HCT116 (cell line): ENCODE data around the gene HIVEP1. TPM values are rescaled to one million over a fixed set of nuclear protein-coding genes. Genes with fewer than 3 reads are reported as not detected.

ENCODE experiments used
- ATAC-seq: fragments of 200-7000 bp; cut with Tn5 transposase; 2 replicates; pipeline ENCODE4 v1.9.1; 2020; ENCODE audit warnings: mild to moderate bottlenecking, moderate library complexity
- BruUV-seq: library from RNA; stranded (reverse); fragments of 400-500 nt; replicated peaks from 2 replicates; lab custom pipeline; 2021; lab: Mats Ljungman, UMichigan
- CTCF ChIA-PET: fragments of 300-600 bp; sonication (Branson Sonifier 250); formaldehyde crosslinking; loops from one replicate; lab custom pipeline; 2021; ENCODE audit warnings: antibody characterized with exemption; lab: Charles Lee
- POLR2A ChIA-PET: fragments of 300-600, 350-600 bp; sonication (Branson Sonifier 250); formaldehyde crosslinking; loops from one replicate; lab custom pipeline; 2021; ENCODE audit warnings: antibody characterized with exemption; lab: Charles Lee
- RAD21 ChIA-PET, 2 experiments: fragments of 300-600 bp; sonication (Branson Sonifier 250); formaldehyde crosslinking; loops; one replicate each; lab custom pipeline; 2023; ENCODE audit warnings: low total read pairs in 2 of 2; ENCODE audit not compliant: uncharacterized antibody in 2 of 2, unreplicated experiment in 2 of 2, low non-redundant PET in 1 of 2; lab: Charles Lee
- DNase-seq: peaks from one replicate; pipeline ENCODE4 v3.0.0-alpha.2; 2010; ENCODE audit warnings: low read depth, low spot score
- H2AFZ ChIP-seq: fragments of 200-600 bp; shearing (Covaris generic), sonication (generic); 2 replicates; pipeline ENCODE4 v1.6.1; 2017; ENCODE audit warnings: low read depth, mixed run types, mixed read lengths, antibody characterized with exemption, low read length; ENCODE audit not compliant: poor library complexity, severe bottlenecking
- H3K27ac ChIP-seq: 2 replicates; pipeline ENCODE4 v1.5.1; 2012; ENCODE audit warnings: low read depth, low read length
- H3K27me3 ChIP-seq: fragments of 200-600 bp; sonication (generic); 2 replicates; pipeline ENCODE4 v1.6.1; 2016; ENCODE audit warnings: mixed run types, low read length, mixed read lengths; ENCODE audit not compliant: insufficient read depth
- H3K36me3 ChIP-seq, 2 experiments: fragments of 200-500 bp in 1 of 2; fragments of 200-600 bp in 1 of 2; sonication (Bioruptor generic) in 1 of 2; sonication (generic) in 1 of 2; 2 replicates each; pipeline versions ENCODE4 v1.5.1 to v1.6.1; 2014 to 2016; ENCODE audit warnings: low read length in 2 of 2, inconsistent platforms in 1 of 2, mixed read lengths in 1 of 2, mixed run types in 1 of 2; ENCODE audit not compliant: insufficient read depth in 2 of 2, control insufficient read depth in 1 of 2
- H3K4me1 ChIP-seq, 2 experiments: fragments of 200-600 bp in 1 of 2; sonication (generic) in 1 of 2; 2 replicates each; pipeline versions ENCODE4 v1.5.1 to v1.6.1; 2012 to 2017; ENCODE audit warnings: low read length in 2 of 2, inconsistent platforms in 1 of 2, mild to moderate bottlenecking in 1 of 2, mixed read lengths in 1 of 2, mixed run types in 1 of 2, moderate library complexity in 1 of 2; ENCODE audit not compliant: insufficient read depth in 2 of 2, control insufficient read depth in 1 of 2
- H3K4me2 ChIP-seq: fragments of 200-600 bp; sonication (generic); 2 replicates; pipeline ENCODE4 v1.6.1; 2017; ENCODE audit warnings: mixed run types, low read length, mixed read lengths
- H3K4me3 ChIP-seq, 2 experiments: fragments of 200-600 bp in 1 of 2; sonication (generic) in 1 of 2; replicated peaks in 1 of 2; 2 replicates each; pipeline ENCODE4 v1.5.1; 2011 to 2016; ENCODE audit warnings: low read length in 2 of 2, control low read depth in 1 of 2, low read depth in 1 of 2, mild to moderate bottlenecking in 1 of 2, mixed read lengths in 1 of 2, mixed run types in 1 of 2
- H3K79me2 ChIP-seq: fragments of 200-600 bp; sonication (generic); 2 replicates; pipeline ENCODE4 v1.6.1; 2017; ENCODE audit warnings: mild to moderate bottlenecking, mixed run types, low read length, moderate library complexity, mixed read lengths; ENCODE audit not compliant: insufficient read depth
- H3K9ac ChIP-seq: fragments of 200-600 bp; sonication (generic); 2 replicates; pipeline ENCODE4 v1.6.1; 2016; ENCODE audit warnings: low read length, mixed read lengths
- H3K9me2 ChIP-seq: fragments of 200-600 bp; sonication (generic), shearing (Covaris generic); 2 replicates; pipeline ENCODE4 v1.6.1; 2017; ENCODE audit warnings: mixed run types, mild to moderate bottlenecking, moderate library complexity; ENCODE audit not compliant: insufficient read depth
- H3K9me3 ChIP-seq, 2 experiments: fragments of 200-500 bp in 1 of 2; fragments of 200-600 bp in 1 of 2; sonication (Bioruptor generic) in 1 of 2; sonication (generic) in 1 of 2; 2 replicates each; pipeline ENCODE4 v1.6.1; 2014 to 2017; ENCODE audit warnings: low read length in 2 of 2, mixed read lengths in 2 of 2, inconsistent platforms in 1 of 2, low read depth in 1 of 2, mild to moderate bottlenecking in 1 of 2, mixed run types in 1 of 2, moderate library complexity in 1 of 2; ENCODE audit not compliant: control insufficient read depth in 1 of 2, insufficient read depth in 1 of 2
- H4K20me1 ChIP-seq: fragments of 200-600 bp; sonication (generic), shearing (Covaris generic); 2 replicates; pipeline ENCODE4 v1.6.1; 2017; ENCODE audit warnings: mixed run types, mild to moderate bottlenecking, moderate library complexity; ENCODE audit not compliant: insufficient read depth
- CBX3 ChIP-seq: IDR thresholded peaks from 2 replicates; pipeline ENCODE4 v1.6.1; 2012; ENCODE audit warnings: low read depth
- CEBPB ChIP-seq: IDR thresholded peaks from 2 replicates; pipeline ENCODE4 v1.6.1; 2012; ENCODE audit warnings: low read depth
- EGR1 ChIP-seq: IDR thresholded peaks from 2 replicates; pipeline ENCODE4 v1.6.1; 2012; ENCODE audit warnings: low read depth
- ELF1 ChIP-seq: IDR thresholded peaks from 2 replicates; pipeline ENCODE4 v1.6.1; 2012; ENCODE audit warnings: low read depth, borderline replicate concordance
- JUND ChIP-seq: IDR thresholded peaks from 2 replicates; pipeline ENCODE4 v1.6.1; 2012
- MAX ChIP-seq: IDR thresholded peaks from 2 replicates; pipeline ENCODE4 v1.6.1; 2012
- POLR2A ChIP-seq: IDR thresholded peaks from 2 replicates; pipeline ENCODE4 v1.7.0; 2011; ENCODE audit warnings: borderline replicate concordance; ENCODE audit not compliant: insufficient read depth, insufficient read length; ENCODE audit errors: extremely low read depth
- RAD21 ChIP-seq: IDR thresholded peaks from 2 replicates; pipeline ENCODE4 v1.6.1; 2012; ENCODE audit warnings: low read depth, mild to moderate bottlenecking
- REST ChIP-seq: IDR thresholded peaks from 2 replicates; pipeline ENCODE4 v1.6.1; 2012; ENCODE audit warnings: low read depth
- SIN3A ChIP-seq: IDR thresholded peaks from 2 replicates; pipeline ENCODE4 v1.6.1; 2012; ENCODE audit warnings: low read depth
- SP1 ChIP-seq: IDR thresholded peaks from 2 replicates; pipeline ENCODE4 v1.6.1; 2012; ENCODE audit warnings: low read depth
- SRF ChIP-seq: IDR thresholded peaks from 2 replicates; pipeline ENCODE4 v1.6.1; 2012; ENCODE audit warnings: low read depth
- TCF7L2 ChIP-seq: IDR thresholded peaks from 2 replicates; pipeline ENCODE4 v1.7.0; 2011; ENCODE audit warnings: borderline replicate concordance, inconsistent platforms; ENCODE audit not compliant: insufficient read depth, insufficient read length; ENCODE audit errors: extremely low read depth
- YY1 ChIP-seq: IDR thresholded peaks from 2 replicates; pipeline ENCODE4 v1.6.1; 2011; ENCODE audit warnings: low read length, low read depth, moderate library complexity, mild to moderate bottlenecking; ENCODE audit not compliant: insufficient replicate concordance; ENCODE audit errors: extremely low read depth
- ZFX ChIP-seq: fragments of 450-650 bp; IDR thresholded peaks from 2 replicates; pipeline ENCODE4 v1.6.1; 2017
- ZNF274 ChIP-seq: fragments of 200-500 bp; sonication (Bioruptor generic); IDR thresholded peaks from 2 replicates; pipeline ENCODE4 v1.6.1; 2014; ENCODE audit warnings: mild to moderate bottlenecking, low read depth, low read length, inconsistent platforms
- intact Hi-C: fragments of 100-400 bp; cut with micrococcal nuclease; formaldehyde crosslinking; loops from 2 replicates; pipeline ENCODE4 v1.10.0; 2022
- total RNA-seq: library from RNA; stranded (reverse); gene quantifications from one replicate; pipeline ENCODE4 v1.2.1, GENCODE V29; 2021; ENCODE audit not compliant: unreplicated experiment
- TF ChIP-seq, protein P1 (sequence below), 3 experiments: fragments of 200-600 bp in 1 of 3; sonication (generic) in 1 of 3; IDR thresholded peaks in 2 of 3; conservative IDR thresholded peaks in 1 of 3; 2 replicates each; pipeline ENCODE4 v1.5.1; 2012 to 2017; ENCODE audit warnings: low read depth in 2 of 3, low read length in 2 of 3, antibody characterized with exemption in 1 of 3, borderline replicate concordance in 1 of 3, control low read depth in 1 of 3, mild to moderate bottlenecking in 1 of 3, mixed read lengths in 1 of 3, mixed run types in 1 of 3, moderate library complexity in 1 of 3; ENCODE audit not compliant: insufficient read depth in 1 of 3
- TF ChIP-seq, protein P2 (sequence below): IDR thresholded peaks from 2 replicates; pipeline ENCODE4 v1.6.1; 2012

Gene HIVEP1
- total RNA-seq, 1 experiment from 2014 or later, result 11.2 TPM

DNA sequence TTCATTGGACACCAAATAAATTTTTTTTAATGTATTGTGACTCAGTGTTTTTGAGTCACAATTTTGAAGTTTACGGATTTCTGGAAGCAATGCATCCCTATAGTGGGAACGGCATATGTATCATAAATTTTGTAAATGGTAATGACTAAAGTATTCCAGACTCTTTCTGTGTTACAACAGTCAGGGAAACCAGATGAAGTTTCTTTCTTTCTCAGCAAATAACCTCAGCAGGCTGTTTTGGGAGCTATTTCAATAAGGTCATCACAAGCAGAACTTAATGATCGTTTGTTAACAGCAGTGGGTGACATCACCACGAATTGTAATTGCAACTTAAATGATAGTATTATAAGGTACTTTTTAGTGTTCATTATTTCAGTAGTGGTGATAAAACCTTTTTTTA, 52.0 kb downstream of the HIVEP1 start:
- TF ChIP-seq CEBPB (no peak), EGR1 (no peak), SP1 (no peak), REST (no peak), POLR2A (no peak), SRF (no peak), ZFX (no peak), SIN3A (no peak), ELF1 (no peak), MAX (no peak), ZNF274 (no peak), RAD21 (no peak), CBX3 (no peak), YY1 (no peak), JUND (no peak), TCF7L2 (no peak)
- TF ChIP-seq, protein P1, sequence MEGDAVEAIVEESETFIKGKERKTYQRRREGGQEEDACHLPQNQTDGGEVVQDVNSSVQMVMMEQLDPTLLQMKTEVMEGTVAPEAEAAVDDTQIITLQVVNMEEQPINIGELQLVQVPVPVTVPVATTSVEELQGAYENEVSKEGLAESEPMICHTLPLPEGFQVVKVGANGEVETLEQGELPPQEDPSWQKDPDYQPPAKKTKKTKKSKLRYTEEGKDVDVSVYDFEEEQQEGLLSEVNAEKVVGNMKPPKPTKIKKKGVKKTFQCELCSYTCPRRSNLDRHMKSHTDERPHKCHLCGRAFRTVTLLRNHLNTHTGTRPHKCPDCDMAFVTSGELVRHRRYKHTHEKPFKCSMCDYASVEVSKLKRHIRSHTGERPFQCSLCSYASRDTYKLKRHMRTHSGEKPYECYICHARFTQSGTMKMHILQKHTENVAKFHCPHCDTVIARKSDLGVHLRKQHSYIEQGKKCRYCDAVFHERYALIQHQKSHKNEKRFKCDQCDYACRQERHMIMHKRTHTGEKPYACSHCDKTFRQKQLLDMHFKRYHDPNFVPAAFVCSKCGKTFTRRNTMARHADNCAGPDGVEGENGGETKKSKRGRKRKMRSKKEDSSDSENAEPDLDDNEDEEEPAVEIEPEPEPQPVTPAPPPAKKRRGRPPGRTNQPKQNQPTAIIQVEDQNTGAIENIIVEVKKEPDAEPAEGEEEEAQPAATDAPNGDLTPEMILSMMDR (IDR thresholded peaks at IDR 0.05 in 2 of 3, conservative IDR thresholded peaks at IDR 0.05 in 1 of 3; ENCODE audit: borderline replicate concordance in 1 of 3, insufficient read depth in 1 of 3, low read depth in 2 of 3, low read length in 2 of 3), result no peak
- TF ChIP-seq, protein P2, sequence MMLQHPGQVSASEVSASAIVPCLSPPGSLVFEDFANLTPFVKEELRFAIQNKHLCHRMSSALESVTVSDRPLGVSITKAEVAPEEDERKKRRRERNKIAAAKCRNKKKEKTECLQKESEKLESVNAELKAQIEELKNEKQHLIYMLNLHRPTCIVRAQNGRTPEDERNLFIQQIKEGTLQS, result no peak
- no peak overlapping the region for H3K4me3 ChIP-seq
- RAD21 ChIA-PET, result no interaction called here
- H4K20me1 ChIP-seq, result no peaks in the 10 kb centered on the region; the same call in 1 of the 2 replicates
- H3K9me2 ChIP-seq, result no peaks in the 10 kb centered on the region
- POLR2A ChIA-PET, result no interaction called here
- H3K4me2 ChIP-seq, result no peak overlapping the region
- H3K9me3 ChIP-seq, result no peaks in the 10 kb centered on the region
- H3K27ac ChIP-seq, result no peak overlapping the region
- no TSS peak for BruUV-seq
- no peaks in the 10 kb centered on the region for H3K4me1 ChIP-seq
- no peak for ATAC-seq
- no peak for DNase-seq
- no peaks in the 10 kb centered on the region for H3K36me3 ChIP-seq
- no peaks in the 10 kb centered on the region for H3K79me2 ChIP-seq
- H3K27me3 ChIP-seq, result no peaks in the 10 kb centered on the region
- H3K9ac ChIP-seq, result no peak overlapping the region
- H2AFZ ChIP-seq, result no peak overlapping the region
- CTCF ChIA-PET, result no interaction called here
- intact Hi-C loops, result no loop called here
